Measurements from ENCODE around the gene LRP1. TPM values are rescaled to one million over a fixed set of nuclear protein-coding genes. Genes with fewer than 3 reads are reported as not detected.

The LRP1 gene
- total RNA-seq, 2 experiments from 2014 or later = 1.8 to 2.7 TPM

DNA sequence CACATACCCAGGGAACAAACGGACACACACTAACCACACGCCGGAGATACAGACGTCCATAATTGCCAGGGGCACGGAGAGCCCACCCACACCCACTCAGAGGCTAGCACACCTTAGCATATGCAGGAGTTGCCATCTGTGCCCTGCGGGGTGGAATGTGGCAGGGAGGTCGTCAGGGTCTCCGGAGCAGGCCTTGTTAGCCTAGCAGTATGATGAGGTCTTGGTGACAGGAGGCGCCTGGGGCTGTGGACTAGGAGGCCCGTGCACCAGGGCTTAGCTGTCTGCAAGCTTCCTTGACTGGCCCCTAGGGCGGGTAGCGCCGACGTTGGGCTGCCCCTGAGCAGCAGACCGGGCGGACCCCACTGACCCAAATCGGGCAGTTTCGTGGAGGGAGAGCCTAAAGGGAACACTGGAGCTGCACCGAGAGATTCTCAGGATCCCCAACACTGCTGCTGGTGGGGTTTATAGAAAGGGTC lies 112.7 kb downstream of the LRP1 start:
- peaks cover 62% of the 10 kb centered on the region for H3K4me1 Mint-ChIP-seq
- H3K9me3 Mint-ChIP-seq (ENCODE audit: low read depth) = no peaks in the 10 kb centered on the region
- H3K27ac Mint-ChIP-seq = peak overlapping the region; percentile 78
- H3K4me3 Mint-ChIP-seq = peak overlapping the region; percentile 83
- ChIA-PET POLR2A (interaction anchor here (3.0 kb wide), 1 partner anchor 11 kb away, joined by 17 read pairs; the partner anchor contains the start of gene SHMT2), CTCF (interaction anchor here (0.6 to 9.9 kb wide), 9 partner anchors 10 to 282 kb away, joined by 3 to 282 read pairs (median 3); partner anchors contain the start of genes SHMT2 and STAC3)
- peaks cover 6% of the 10 kb centered on the region for H3K36me3 Mint-ChIP-seq (ENCODE audit: low read depth)
- DNase-seq (peak; percentile 61), ATAC-seq (no peak)
- intact Hi-C loops (cut with DNase I, micrococcal nuclease) = loop anchor here in 1 of 2 experiments (5.0 kb wide), 3 partner anchors 129 to 489 kb away; partner anchors contain the start of genes PRIM1, STAT6 and ZBTB39
- peaks cover 47% of the 10 kb centered on the region for H3K27me3 Mint-ChIP-seq

DNA sequence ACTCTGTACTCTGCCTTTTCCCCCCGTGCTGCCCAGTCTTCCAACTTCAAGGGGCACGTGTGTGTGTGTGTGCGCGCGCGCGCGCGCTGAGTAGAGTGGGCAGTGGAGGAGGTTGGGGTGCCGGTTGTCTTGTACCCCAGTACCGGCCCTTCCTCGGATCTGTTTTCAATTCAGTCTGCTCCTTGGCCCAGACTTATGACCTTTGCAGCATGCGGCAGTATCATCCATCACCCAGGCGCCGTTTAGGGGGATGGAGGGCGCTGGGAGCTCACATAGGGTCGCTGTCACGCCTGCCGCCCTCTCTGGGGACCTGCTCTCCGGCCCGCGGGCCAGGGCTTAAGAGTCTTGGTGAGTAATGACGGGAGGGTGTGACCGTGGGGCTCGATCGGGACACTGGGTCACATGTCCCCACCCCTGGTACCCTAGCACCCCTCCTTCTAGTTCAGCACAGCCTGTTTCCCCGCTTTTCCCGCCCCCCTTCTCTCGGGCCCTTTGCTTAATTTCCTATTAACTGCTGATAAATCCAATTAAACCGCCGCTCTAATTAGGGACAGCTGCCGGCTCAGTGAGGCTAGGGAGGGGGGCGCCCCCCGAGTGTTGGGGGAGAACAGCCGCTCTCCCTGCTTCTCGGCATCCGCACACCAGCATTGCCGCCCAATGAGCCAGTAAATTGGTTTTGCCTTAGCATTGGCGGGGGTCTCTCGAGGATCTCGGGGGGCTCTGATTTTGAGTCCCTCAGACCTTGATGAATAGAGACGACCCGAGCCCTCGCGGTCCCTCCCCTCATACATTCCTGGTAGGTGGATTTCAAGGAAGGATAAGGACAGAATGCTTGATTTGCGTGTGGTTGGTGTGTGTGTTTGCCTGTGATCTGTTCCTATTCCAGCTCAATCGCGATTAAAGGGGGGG lies 113.4 kb downstream of the LRP1 start:
- ATAC-seq (no peak), DNase-seq (no peak)
- intact Hi-C loops (cut with DNase I, micrococcal nuclease) = loop anchor here in 1 of 2 experiments (2.0 to 5.0 kb wide), 4 partner anchors 59 to 489 kb away; partner anchors contain the start of genes PRIM1, STAT6 and ZBTB39
- H3K4me1 Mint-ChIP-seq = peaks cover 60% of the 10 kb centered on the region
- H3K36me3 Mint-ChIP-seq (ENCODE audit: low read depth) = peaks cover under 1% of the 10 kb centered on the region
- no peaks in the 10 kb centered on the region for H3K9me3 Mint-ChIP-seq (ENCODE audit: low read depth)
- H3K27ac Mint-ChIP-seq = no peak overlapping the region
- peak overlapping the region; percentile 22 for H3K4me3 Mint-ChIP-seq
- ChIA-PET CTCF (interaction anchor here (0.7 to 9.9 kb wide), 18 partner anchors 8 to 401 kb away, joined by 3 to 282 read pairs (median 5); partner anchors contain the start of genes NXPH4, SHMT2, STAC3 and STAT6), POLR2A (interaction anchor here (0.9 to 3.0 kb wide), 3 partner anchors 12 to 15 kb away, joined by 3 to 17 read pairs (median 5); partner anchors contain the start of gene SHMT2)
- H3K27me3 Mint-ChIP-seq = peaks cover 43% of the 10 kb centered on the region

DNA sequence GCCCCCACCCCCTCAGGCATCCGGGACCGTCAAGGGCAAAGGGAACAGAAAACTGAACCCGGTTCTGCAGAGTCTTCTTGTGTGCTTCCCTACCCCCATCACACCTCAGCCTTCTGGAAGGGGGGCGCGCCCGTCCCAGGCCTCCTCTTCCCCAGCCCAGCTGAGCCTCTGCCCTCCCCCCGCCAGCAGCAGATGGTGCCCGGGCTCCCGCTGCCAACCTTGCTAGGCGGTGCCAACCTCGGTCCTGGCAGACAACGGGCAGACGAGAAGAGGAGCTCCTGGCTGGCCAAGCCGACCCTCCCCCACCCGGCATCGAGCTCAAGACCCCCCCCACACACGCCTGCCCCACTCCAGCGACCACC lies 114.0 kb downstream of the LRP1 start:
- POLR2A ChIA-PET = interaction anchor here (0.5 to 1.5 kb wide), 3 partner anchors 13 to 282 kb away, joined by 3 to 5 read pairs (median 3); partner anchors contain the start of gene SHMT2
- ATAC-seq = no peak
- peaks cover 53% of the 10 kb centered on the region for H3K4me1 Mint-ChIP-seq

DNA sequence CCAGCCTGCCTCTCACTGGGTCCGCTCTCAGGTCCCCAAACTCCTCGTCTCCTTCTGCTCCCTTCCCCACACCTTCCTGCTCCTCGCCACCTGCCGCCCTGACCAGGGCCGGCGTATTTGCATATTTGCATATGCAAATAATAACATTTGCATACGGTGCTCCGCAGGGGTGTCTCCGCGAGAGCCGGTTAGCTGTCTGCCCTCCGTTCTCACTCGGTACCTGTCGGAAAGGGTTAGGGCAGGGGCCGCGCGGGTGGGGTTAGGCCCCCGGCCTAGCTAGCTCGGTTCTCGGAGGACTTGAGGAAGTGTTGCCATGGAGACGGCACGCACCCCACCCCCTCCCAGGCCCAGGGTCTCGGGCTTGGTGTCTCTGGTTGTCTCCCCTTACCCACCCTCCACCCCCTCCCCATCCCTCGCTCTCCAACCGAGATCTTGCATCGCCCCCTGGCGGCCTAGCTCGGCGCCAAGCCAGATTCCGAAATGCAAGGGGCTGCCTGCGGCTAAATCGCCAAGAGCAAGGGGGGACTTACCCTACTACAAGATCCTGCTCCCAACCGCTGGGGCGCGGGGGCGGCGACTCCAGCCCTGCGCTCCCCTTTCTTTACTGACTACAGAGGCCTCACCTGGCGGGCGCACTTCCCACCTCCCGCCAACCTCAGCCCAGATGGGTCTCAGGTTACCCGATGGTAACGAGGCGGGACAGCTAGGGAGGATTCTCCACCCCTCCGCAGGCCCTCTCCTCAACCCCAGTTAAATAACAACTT lies 114.6 kb downstream of the LRP1 start:
- Mint-ChIP-seq H3K27me3 (peaks cover 32% of the 10 kb centered on the region), H3K9me3 (ENCODE audit: low read depth) (no peaks in the 10 kb centered on the region), H3K4me1 (peaks cover 47% of the 10 kb centered on the region), H3K4me3 (peak overlapping the region; percentile 62), H3K27ac (no peak overlapping the region), H3K36me3 (ENCODE audit: low read depth) (no peaks in the 10 kb centered on the region)
- DNase-seq = peak; percentile 88
- ChIA-PET CTCF (interaction anchor here (0.5 to 9.9 kb wide), 38 partner anchors 9 to 604 kb away, joined by 3 to 282 read pairs (median 5); partner anchors contain the start of genes GLI1, INHBE, NXPH4 and SHMT2), POLR2A (interaction anchor here (0.5 to 1.5 kb wide), 4 partner anchors 13 to 282 kb away, joined by 3 to 5 read pairs (median 3); partner anchors contain the start of gene SHMT2)
- intact Hi-C loops (cut with DNase I, micrococcal nuclease) = loop anchor here (1.0 to 5.0 kb wide), 7 partner anchors 29 to 491 kb away; partner anchors contain the start of genes PRIM1 (in 1 of the 2), STAT6 (in 1 of the 2) and ZBTB39 (in 1 of the 2)
- ATAC-seq = peak; percentile 23

More for the DNA sequence above, 114.0 kb downstream of the LRP1 start:
- Mint-ChIP-seq H3K27ac (no peak overlapping the region), H3K4me3 (peak overlapping the region; percentile 62), H3K36me3 (ENCODE audit: low read depth) (no peaks in the 10 kb centered on the region), H3K27me3 (peaks cover 37% of the 10 kb centered on the region), H3K9me3 (ENCODE audit: low read depth) (no peaks in the 10 kb centered on the region)
- intact Hi-C loops (cut with DNase I, micrococcal nuclease) = loop anchor here in 1 of 2 experiments (2.0 to 5.0 kb wide), 4 partner anchors 60 to 490 kb away; partner anchors contain the start of genes PRIM1, STAT6 and ZBTB39
- DNase-seq = no peak
- CTCF ChIA-PET = interaction anchor here (0.6 to 9.9 kb wide), 32 partner anchors 9 to 400 kb away, joined by 3 to 282 read pairs (median 5); partner anchors contain the start of genes GLI1, INHBE, NXPH4 and SHMT2

DNA sequence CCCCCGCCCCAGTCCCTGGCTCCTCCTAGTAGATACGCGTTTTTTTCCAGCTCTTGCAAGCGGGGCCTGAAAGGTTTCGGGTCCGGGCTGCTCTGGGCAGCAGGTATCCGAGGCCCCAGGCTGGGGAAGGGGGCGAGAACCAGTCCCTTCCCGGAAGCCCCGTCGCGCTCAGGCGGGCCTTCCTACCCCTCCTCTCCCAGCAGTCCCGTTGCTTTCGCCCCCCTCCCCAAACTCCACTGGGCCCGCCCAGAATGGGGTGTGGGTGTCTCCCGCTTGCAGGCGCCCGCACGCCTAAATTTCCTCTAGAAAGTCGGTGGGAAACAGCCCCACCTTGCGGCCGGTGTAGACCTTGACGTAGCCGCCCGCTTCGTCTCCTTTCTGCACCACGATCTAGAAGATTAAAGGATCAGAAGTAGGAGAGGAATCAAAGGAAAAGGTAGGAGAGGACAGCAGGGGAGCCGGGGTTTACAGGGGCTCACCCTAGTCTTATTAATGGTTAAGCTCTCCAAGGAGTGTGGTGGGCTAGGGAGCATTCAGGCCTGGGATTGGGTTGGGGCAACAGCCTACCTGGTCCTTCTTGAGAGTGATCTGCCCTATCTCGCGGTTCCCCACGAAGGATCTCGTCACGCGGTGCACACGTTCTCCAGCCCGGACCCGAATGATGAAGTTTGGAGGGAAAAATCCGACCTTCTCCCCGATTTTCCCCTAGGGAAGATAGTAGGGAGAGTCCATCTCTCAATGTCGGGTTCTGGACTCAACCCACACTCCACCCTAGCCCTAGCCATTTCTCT lies 115.4 kb downstream of the LRP1 start:
- ChIA-PET POLR2A (interaction anchor here (0.7 to 1.5 kb wide), 2 partner anchors 14 to 236 kb away, joined by 3 to 5 read pairs; partner anchors contain the start of gene SHMT2), CTCF (interaction anchor here (0.5 to 9.9 kb wide), 30 partner anchors 8 to 603 kb away, joined by 3 to 282 read pairs (median 5); partner anchors contain the start of genes GLI1, INHBE, NXPH4 and SHMT2)
- ATAC-seq = peak; percentile 19
- peaks cover 27% of the 10 kb centered on the region for H3K27me3 Mint-ChIP-seq
- peak; percentile 93 for DNase-seq
- H3K4me3 Mint-ChIP-seq = peak overlapping the region; percentile 62
- H3K4me1 Mint-ChIP-seq = peaks cover 41% of the 10 kb centered on the region
- intact Hi-C loops (cut with DNase I, micrococcal nuclease) = loop anchor here (1.0 to 5.0 kb wide), 7 partner anchors 29 to 491 kb away; partner anchors contain the start of genes PRIM1 (in 1 of the 2), STAT6 (in 1 of the 2) and ZBTB39 (in 1 of the 2)
- no peak overlapping the region for H3K27ac Mint-ChIP-seq
- no peaks in the 10 kb centered on the region for H3K9me3 Mint-ChIP-seq (ENCODE audit: low read depth)
- no peaks in the 10 kb centered on the region for H3K36me3 Mint-ChIP-seq (ENCODE audit: low read depth)

DNA sequence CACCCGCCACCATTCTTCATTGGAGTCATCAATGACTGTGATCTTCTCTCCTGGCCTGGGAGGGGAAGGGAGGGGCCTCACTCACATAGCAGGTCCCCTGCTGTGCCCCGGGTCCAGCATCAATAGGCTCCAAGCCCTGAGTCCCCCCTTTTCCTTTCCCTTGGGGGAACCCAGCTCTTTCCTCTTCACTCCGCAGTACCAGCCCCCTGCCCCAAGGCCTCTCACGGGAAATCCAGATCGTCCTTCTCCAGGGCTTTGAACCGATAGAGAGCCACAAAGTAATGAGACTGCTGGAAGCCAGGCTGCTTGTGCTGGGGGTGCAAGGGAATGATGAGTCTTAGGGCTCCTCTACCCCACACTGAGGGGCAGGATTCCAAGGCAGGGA lies 116.0 kb downstream of the LRP1 start:
- Mint-ChIP-seq H3K9me3 (ENCODE audit: low read depth) (no peaks in the 10 kb centered on the region), H3K27ac (no peak overlapping the region), H3K4me3 (peak overlapping the region; percentile 4), H3K4me1 (peaks cover 40% of the 10 kb centered on the region), H3K27me3 (peaks cover 25% of the 10 kb centered on the region), H3K36me3 (ENCODE audit: low read depth) (no peaks in the 10 kb centered on the region)
- CTCF ChIA-PET = interaction anchor here (0.6 to 9.9 kb wide), 8 partner anchors 17 to 310 kb away, joined by 3 to 282 read pairs (median 4); partner anchors contain the start of genes INHBE and SHMT2
- intact Hi-C loops (cut with DNase I, micrococcal nuclease) = loop anchor here in 1 of 2 experiments (5.0 kb wide), 3 partner anchors 132 to 492 kb away; partner anchors contain the start of genes PRIM1, STAT6 and ZBTB39
- POLR2A ChIA-PET = no interaction called here
- DNase-seq (no peak), ATAC-seq (no peak)

DNA sequence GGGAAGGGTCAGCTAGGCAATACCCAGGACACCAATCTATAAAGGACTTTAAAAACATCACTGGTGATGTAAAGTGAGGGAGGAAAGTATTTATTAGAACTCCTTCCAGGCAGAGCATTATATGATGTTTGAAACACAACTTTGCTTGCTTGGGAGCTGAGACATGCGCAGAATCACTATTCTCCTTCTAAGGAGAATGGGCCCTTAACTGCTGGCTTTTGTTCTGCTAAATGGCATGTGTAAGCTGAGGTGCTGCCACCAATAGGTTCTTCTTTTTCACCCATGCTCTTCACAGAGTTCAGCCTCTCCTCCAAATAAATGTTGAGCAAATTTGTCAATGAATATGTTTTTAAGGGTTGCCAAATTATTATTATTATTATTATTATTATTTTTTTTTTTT lies 118.8 kb downstream of the LRP1 start:
- no peak for DNase-seq
- Mint-ChIP-seq H3K27me3 (peaks cover 11% of the 10 kb centered on the region), H3K4me3 (no peak overlapping the region), H3K27ac (no peak overlapping the region), H3K36me3 (ENCODE audit: low read depth) (no peaks in the 10 kb centered on the region), H3K4me1 (peaks cover 20% of the 10 kb centered on the region), H3K9me3 (ENCODE audit: low read depth) (no peaks in the 10 kb centered on the region)
- no peak for ATAC-seq
- ChIA-PET CTCF (interaction anchor here (0.9 to 1.2 kb wide), 3 partner anchors 9 to 211 kb away, joined by 3 to 4 read pairs (median 4); no protein-coding TSS in a partner anchor), POLR2A (no interaction called here)
- intact Hi-C loops (cut with DNase I, micrococcal nuclease) = no loop called here

DNA sequence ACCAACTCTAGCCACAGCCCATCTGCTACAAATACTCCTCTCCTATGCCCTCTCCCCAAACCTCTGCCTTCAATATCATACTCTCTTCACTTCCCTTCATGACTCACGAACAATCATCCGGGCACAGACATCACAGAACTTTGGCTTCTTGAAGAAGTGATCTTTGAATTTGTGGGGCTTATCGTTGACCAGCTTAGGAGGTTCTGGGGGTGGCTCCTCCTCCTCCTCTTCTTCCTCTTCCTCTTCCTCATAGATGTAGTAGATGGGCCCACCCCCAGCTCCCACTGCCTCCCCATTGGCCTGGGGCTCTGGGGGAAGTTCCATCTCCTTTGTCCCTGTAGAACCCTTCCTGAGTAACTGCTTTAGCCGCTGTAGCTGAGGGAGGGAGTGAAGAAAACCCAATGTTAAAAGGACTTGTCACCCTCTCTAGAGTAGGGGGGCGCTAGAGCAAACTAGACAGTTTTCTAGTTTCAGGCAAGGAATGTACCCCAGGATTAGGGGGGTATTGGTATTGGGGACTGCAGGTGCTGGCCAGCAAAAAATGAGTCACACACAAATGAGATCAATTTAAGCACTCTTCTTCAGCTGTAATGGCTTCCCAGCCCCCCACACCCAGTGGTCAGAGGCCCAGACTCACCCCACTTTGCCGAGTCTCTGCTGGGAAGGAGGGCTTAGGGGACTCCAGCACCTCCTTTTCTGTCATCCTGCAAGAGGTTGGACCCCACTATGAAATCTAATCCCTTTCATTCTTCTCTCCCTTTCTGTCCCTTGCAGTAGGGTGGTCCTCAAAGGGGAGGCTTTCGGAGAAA lies 120.9 kb downstream of the LRP1 start:
- ChIA-PET POLR2A (no interaction called here), CTCF (interaction anchor here (0.6 to 1.8 kb wide), 3 partner anchors 21 to 210 kb away, joined by 3 to 6 read pairs (median 5); no protein-coding TSS in a partner anchor)
- intact Hi-C loops (cut with DNase I, micrococcal nuclease) = no loop called here
- H3K27ac Mint-ChIP-seq = no peak overlapping the region
- H3K36me3 Mint-ChIP-seq (ENCODE audit: low read depth) = no peaks in the 10 kb centered on the region
- no peak overlapping the region for H3K4me3 Mint-ChIP-seq
- peak; percentile 24 for ATAC-seq
- no peak for DNase-seq
- peaks cover 1% of the 10 kb centered on the region for H3K27me3 Mint-ChIP-seq
- H3K4me1 Mint-ChIP-seq = peaks cover 3% of the 10 kb centered on the region
- no peaks in the 10 kb centered on the region for H3K9me3 Mint-ChIP-seq (ENCODE audit: low read depth)

DNA sequence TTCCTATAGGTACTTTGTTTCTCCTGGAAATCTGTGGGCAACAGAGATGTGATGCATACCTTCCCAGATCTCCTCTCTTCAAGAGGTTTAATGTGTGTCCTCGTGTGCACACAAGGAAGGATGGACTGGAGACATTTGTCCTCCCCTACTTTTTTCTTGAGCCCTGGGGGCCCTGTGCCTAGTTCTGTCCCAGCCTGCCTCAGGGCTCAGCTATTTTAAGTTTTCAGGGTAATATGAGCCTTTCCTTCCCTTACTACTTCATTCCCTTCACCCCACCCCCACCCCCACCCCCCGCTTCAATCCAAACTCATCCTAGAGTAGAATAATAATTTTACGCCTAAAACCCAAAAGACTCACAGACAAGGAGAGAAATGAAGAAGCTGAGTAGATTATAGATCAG lies 122.3 kb downstream of the LRP1 start:
- ATAC-seq (no peak), DNase-seq (no peak)
- Mint-ChIP-seq H3K9me3 (ENCODE audit: low read depth) (no peaks in the 10 kb centered on the region), H3K36me3 (ENCODE audit: low read depth) (no peaks in the 10 kb centered on the region), H3K4me1 (peaks cover 2% of the 10 kb centered on the region), H3K27ac (no peak overlapping the region), H3K4me3 (no peak overlapping the region), H3K27me3 (no peaks in the 10 kb centered on the region)
- POLR2A ChIA-PET = no interaction called here
- intact Hi-C loops (cut with DNase I, micrococcal nuclease) = no loop called here
- CTCF ChIA-PET = interaction anchor here (0.8 to 2.3 kb wide), 7 partner anchors 8 to 127 kb away, joined by 3 to 20 read pairs (median 6); no protein-coding TSS in a partner anchor

Data from activated CD4-positive, alpha-beta T cell treated with anti-CD3 and anti-CD28 coated beads for 36 hours (primary cell).